Osteocyte (in vitro differentiated cells): ENCODE data around the gene CALCR. TPM values are rescaled to one million over a fixed set of nuclear protein-coding genes. Genes with fewer than 3 reads are reported as not detected.

Source experiments
- DNase-seq: peaks from one replicate; pipeline ENCODE4 v3.0.0; 2021; ENCODE audit warnings: mixed read lengths; ENCODE audit not compliant: unreplicated experiment; ENCODE audit errors: extremely low spot score
- H3K27ac Mint-ChIP-seq: one replicate; pipeline ENCODE4 v1.8.0; 2021; ENCODE audit warnings: mild to moderate bottlenecking, mixed read lengths; ENCODE audit not compliant: unreplicated experiment
- H3K27me3 Mint-ChIP-seq: one replicate; pipeline ENCODE4 v1.8.0; 2021; ENCODE audit warnings: mixed read lengths; ENCODE audit not compliant: unreplicated experiment
- H3K36me3 Mint-ChIP-seq: one replicate; pipeline ENCODE4 v1.8.0; 2021; ENCODE audit warnings: mixed read lengths; ENCODE audit not compliant: unreplicated experiment
- H3K4me1 Mint-ChIP-seq: one replicate; pipeline ENCODE4 v1.8.0; 2021; ENCODE audit warnings: mixed read lengths; ENCODE audit not compliant: unreplicated experiment
- H3K4me3 Mint-ChIP-seq: one replicate; pipeline ENCODE4 v1.8.0; 2021; ENCODE audit warnings: mild to moderate bottlenecking, moderate library complexity, mixed read lengths; ENCODE audit not compliant: unreplicated experiment
- H3K9me3 Mint-ChIP-seq: one replicate; pipeline ENCODE4 v1.8.0; 2021; ENCODE audit warnings: mixed read lengths; ENCODE audit not compliant: unreplicated experiment
- total RNA-seq: library from RNA; stranded (reverse); gene quantifications from 2 replicates; pipeline ENCODE4 v1.2.1, GENCODE V29; 2021
- TF ChIP-seq, protein P1 (sequence below): fragments of 200-600 bp; sonication (generic); IDR thresholded peaks from 2 replicates; pipeline ENCODE4 v1.5.0; 2021; ENCODE audit warnings: antibody characterized with exemption, mild to moderate bottlenecking, moderate library complexity

Gene CALCR
- total RNA-seq, 1 donor from 2014 or later: not detected

DNA sequence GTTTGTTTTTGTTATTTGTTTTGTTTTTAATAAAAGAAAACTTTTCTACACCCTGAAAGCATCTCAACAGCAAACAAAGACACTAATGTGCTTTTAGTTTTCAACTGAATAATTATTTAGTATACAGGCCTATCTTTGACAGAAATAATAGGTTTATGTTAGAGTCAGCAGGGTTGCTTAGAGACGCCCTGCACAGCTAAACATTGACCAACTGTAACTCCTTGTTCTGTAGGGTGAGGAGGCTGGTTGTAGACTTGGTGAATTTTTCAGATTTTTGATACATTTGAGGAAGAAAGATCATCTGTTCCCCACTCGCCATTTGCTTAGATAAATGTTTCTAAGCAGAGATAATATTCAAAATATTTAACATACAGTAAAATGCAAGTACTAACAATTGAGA lies 103.1 kb downstream of the CALCR start:
- no peak for DNase-seq
- Mint-ChIP-seq H3K4me1 (no peaks in the 10 kb centered on the region), H3K9me3 (no peaks in the 10 kb centered on the region), H3K36me3 (no peaks in the 10 kb centered on the region), H3K4me3 (no peak overlapping the region), H3K27ac (no peak overlapping the region), H3K27me3 (peaks cover 14% of the 10 kb centered on the region)
- TF ChIP-seq, protein P1, sequence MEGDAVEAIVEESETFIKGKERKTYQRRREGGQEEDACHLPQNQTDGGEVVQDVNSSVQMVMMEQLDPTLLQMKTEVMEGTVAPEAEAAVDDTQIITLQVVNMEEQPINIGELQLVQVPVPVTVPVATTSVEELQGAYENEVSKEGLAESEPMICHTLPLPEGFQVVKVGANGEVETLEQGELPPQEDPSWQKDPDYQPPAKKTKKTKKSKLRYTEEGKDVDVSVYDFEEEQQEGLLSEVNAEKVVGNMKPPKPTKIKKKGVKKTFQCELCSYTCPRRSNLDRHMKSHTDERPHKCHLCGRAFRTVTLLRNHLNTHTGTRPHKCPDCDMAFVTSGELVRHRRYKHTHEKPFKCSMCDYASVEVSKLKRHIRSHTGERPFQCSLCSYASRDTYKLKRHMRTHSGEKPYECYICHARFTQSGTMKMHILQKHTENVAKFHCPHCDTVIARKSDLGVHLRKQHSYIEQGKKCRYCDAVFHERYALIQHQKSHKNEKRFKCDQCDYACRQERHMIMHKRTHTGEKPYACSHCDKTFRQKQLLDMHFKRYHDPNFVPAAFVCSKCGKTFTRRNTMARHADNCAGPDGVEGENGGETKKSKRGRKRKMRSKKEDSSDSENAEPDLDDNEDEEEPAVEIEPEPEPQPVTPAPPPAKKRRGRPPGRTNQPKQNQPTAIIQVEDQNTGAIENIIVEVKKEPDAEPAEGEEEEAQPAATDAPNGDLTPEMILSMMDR: no peak

GRCh38 chr7:93463764-93464163 lies 110.8 kb downstream of the CALCR start:
- no peak for DNase-seq
- H3K27ac Mint-ChIP-seq: no peak overlapping the region
- no peaks in the 10 kb centered on the region for H3K36me3 Mint-ChIP-seq
- peaks cover 32% of the 10 kb centered on the region for H3K27me3 Mint-ChIP-seq
- no peaks in the 10 kb centered on the region for H3K9me3 Mint-ChIP-seq
- no peak overlapping the region for H3K4me3 Mint-ChIP-seq
- no peaks in the 10 kb centered on the region for H3K4me1 Mint-ChIP-seq
- TF ChIP-seq, protein P1: no peak

- TF ChIP-seq, protein P1: no peak
- H3K9me3 Mint-ChIP-seq: no peaks in the 10 kb centered on the region
- no peak overlapping the region for H3K4me3 Mint-ChIP-seq
Measured at GRCh38 chr7:93461350-93461749, 113.2 kb downstream of the CALCR start.

DNA sequence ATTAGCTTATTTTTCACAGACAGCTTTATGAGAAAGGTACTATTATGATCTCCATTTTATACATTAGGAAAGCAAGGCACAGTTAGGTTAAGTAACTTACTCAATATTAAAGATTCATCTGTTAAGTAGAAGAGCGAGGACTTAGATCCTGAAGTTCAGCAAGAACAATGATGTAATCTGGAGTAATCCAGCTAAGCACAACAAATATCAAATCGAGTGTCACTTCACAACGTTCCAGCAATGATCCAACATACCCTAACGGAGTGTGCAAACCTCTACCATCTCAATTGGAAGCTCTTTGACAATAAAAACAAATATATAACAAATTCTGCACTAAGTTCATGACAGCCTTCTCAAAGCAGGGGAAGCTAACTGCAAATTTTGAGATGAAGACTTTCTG lies 121.3 kb downstream of the CALCR start:
- TF ChIP-seq, protein P1: no peak
- H3K27ac Mint-ChIP-seq: no peak overlapping the region
- no peak overlapping the region for H3K4me3 Mint-ChIP-seq
- no peaks in the 10 kb centered on the region for H3K36me3 Mint-ChIP-seq
- H3K4me1 Mint-ChIP-seq: no peaks in the 10 kb centered on the region
- DNase-seq: no peak
- H3K9me3 Mint-ChIP-seq: no peaks in the 10 kb centered on the region
- peaks cover 63% of the 10 kb centered on the region for H3K27me3 Mint-ChIP-seq

More at GRCh38 chr7:93461350-93461749, 113.2 kb downstream of the CALCR start:
- DNase-seq: no peak
- Mint-ChIP-seq H3K4me1 (no peaks in the 10 kb centered on the region), H3K27me3 (peaks cover 30% of the 10 kb centered on the region), H3K27ac (no peak overlapping the region), H3K36me3 (no peaks in the 10 kb centered on the region)

DNA sequence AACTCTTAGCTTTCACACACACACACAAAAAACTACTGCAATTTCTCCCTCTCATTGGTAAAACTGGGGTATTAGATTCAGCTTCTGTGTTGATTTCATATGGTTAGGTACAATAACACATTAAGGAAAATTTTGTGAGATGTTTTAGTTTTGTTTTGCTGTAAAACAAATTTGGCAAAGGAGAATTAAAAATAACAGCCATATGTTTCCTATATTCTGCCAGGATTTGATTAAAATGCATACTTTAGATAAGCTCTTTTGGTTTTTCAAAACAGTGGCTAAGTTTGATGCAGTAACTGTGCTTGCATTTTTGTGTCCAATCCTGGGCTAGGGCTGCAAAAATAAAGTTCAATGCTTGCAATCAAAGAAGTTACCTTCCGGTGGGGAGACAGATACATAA lies 126.3 kb downstream of the CALCR start:
- no peak for DNase-seq
- Mint-ChIP-seq H3K9me3 (no peaks in the 10 kb centered on the region), H3K4me1 (no peaks in the 10 kb centered on the region), H3K4me3 (no peak overlapping the region), H3K27ac (no peak overlapping the region), H3K36me3 (no peaks in the 10 kb centered on the region), H3K27me3 (peaks cover 54% of the 10 kb centered on the region)
- TF ChIP-seq, protein P1: no peak
